ENCODE data around the gene HPSE2. TPM values are rescaled to one million over a fixed set of nuclear protein-coding genes. Genes with fewer than 3 reads are reported as not detected.

HPSE2 gene
- total and polyA plus RNA-seq, 2 of the 13 experiments (the other 11 are each of a cell fraction or from before 2014, with no cell fraction given): 0.01 TPM; not detected in 1

- no TSS peak for BruUV-seq (replicated peaks)
- POLR2A ChIA-PET: no interaction called here
- H3K4me1 ChIP-seq (ENCODE audit: insufficient read depth, low read length): no peaks in the 10 kb centered on the region
- in situ Hi-C loops (cut with HindIII; ENCODE audit: extremely low pct_ligation_motif_present, low pct_unique_long_range_greater_than_20kb) (no loop called here), intact Hi-C loops (cut with micrococcal nuclease; ENCODE audit: unreplicated experiment) (no loop called here)
- FAIRE-seq (no peak), DNase-seq (ENCODE audit: low spot score) (no peak), ATAC-seq (no peak)
- H3K9ac ChIP-seq (ENCODE audit: insufficient read depth, low read depth, low read length): no peak overlapping the region
- H3K9me3 ChIP-seq (ENCODE audit: low read length): peaks cover 8% of the 10 kb centered on the region; the same call in 1 of the 2 replicates
- 34% methylated on average over 3 of the region's 5 CpGs for WGBS (ENCODE audit: low lambda C conversion rate)
- CTCF ChIA-PET (ENCODE audit: low intra/inter-chr PET ratio, low total read pairs): no interaction called here
- H3K36me3 ChIP-seq (replicated peaks in 1 of 2; ENCODE audit: control insufficient read depth in 1 of 2, insufficient read depth in 2 of 2, low read length in 2 of 2): no peaks in the 10 kb centered on the region
- no peaks in the 10 kb centered on the region for H3K27me3 ChIP-seq (ENCODE audit: control insufficient read depth in 1 of 2, insufficient read depth in 2 of 2, low read length in 2 of 2)
- H3K4me3 ChIP-seq (replicated peaks in 1 of 3; ENCODE audit: insufficient read depth in 1 of 3, low read depth in 2 of 3, low read length in 3 of 3): no peak overlapping the region
- TF ChIP-seq DR1 (CRISPR knock-in tag; IDR thresholded peaks at IDR 0.05) (no peak), TAF15 (IDR thresholded peaks at IDR 0.05; ENCODE audit: low read depth, low read length, poor library complexity, severe bottlenecking) (no peak), NFE2L1 (CRISPR knock-in tag; IDR thresholded peaks at IDR 0.05; ENCODE audit: borderline replicate concordance) (no peak), PHF8 (CRISPR knock-in tag; IDR thresholded peaks at IDR 0.05) (no peak), TRAFD1 (CRISPR knock-in tag; IDR thresholded peaks at IDR 0.05; ENCODE audit: borderline replicate concordance) (no peak), XBP1 (CRISPR knock-in tag; IDR thresholded peaks at IDR 0.05) (no peak), ZNF329 (CRISPR knock-in tag; IDR thresholded peaks at IDR 0.05; ENCODE audit: low read depth) (no peak)
- TF ChIP-seq, protein P1, sequence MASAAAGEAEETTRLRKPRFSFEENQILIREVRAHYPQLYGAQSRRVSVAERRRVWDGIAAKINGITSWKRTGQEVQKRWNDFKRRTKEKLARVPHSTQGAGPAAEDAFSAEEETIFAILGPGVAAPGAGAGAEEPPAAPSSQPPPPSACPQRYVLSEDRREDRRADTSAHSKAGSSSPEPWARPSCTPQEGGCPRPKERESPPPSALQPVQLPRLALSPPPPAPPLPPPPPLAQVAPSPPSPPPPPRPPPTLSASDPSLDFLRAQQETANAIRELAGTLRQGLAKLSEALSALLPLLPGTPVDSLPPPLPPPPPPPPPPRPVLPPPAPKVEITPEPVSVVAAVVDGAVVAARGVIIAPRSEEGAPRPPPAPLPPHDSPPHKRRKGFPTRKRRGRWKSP (CRISPR knock-in tag; IDR thresholded peaks at IDR 0.05): no peak
- TF ChIP-seq, protein P2, sequence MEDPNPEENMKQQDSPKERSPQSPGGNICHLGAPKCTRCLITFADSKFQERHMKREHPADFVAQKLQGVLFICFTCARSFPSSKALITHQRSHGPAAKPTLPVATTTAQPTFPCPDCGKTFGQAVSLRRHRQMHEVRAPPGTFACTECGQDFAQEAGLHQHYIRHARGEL (CRISPR knock-in tag; IDR thresholded peaks at IDR 0.05): no peak
- H3K4me2 ChIP-seq (ENCODE audit: low read depth, low read length): no peak overlapping the region
- no peaks in the 10 kb centered on the region for H4K20me1 ChIP-seq (ENCODE audit: insufficient read depth, low read length)
- H2AFZ ChIP-seq (ENCODE audit: low read length): no peak overlapping the region
- H3K79me2 ChIP-seq (ENCODE audit: insufficient read depth, low read length): no peaks in the 10 kb centered on the region
- H3K27ac ChIP-seq (ENCODE audit: extremely low read length, insufficient read depth, low read length): no peak overlapping the region
Observed at GRCh38 chr10:99123851-99124250, 111.8 kb downstream of the HPSE2 start.
